ENCODE results near the gene PCNX2.

The PCNX2 gene

DNA sequence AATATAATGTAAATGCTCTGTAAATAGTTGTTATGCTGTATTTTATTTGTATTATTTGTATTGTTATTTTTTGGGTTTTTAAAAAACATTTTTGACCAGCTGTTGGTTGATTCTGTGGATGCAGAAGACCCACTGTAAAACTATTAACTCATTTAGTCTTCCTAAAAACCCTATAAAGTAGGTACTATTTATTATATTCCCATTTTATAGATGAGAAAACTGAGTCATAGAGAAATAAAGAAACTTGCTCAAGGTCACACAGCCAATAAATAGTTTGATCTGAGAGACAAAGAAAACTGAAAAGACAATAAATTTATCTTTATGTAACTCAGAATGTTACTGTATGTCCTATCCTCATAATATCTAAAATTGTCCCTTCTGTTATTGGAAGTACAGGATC is 30.8 kb upstream of the PCNX2 start:
- H3F3A ChIP-seq (ENCODE audit: low read depth): peaks cover 7% of the 10 kb centered on the region; the same call in 1 of the 2 replicates
- peaks cover 22% of the 10 kb centered on the region for H3K79me2 ChIP-seq (ENCODE audit: insufficient read depth, low read length)
- H4K20me1 ChIP-seq (ENCODE audit: insufficient read depth, low read length, poor library complexity, severe bottlenecking): peaks cover 7% of the 10 kb centered on the region
- no peak overlapping the region for H3K4me3 ChIP-seq (ENCODE audit: low read length, poor library complexity, severe bottlenecking)
- H3K9me3 ChIP-seq (ENCODE audit: insufficient read depth, low read depth, low read length): no peaks in the 10 kb centered on the region
- no peaks in the 10 kb centered on the region for H3K36me3 ChIP-seq (ENCODE audit: insufficient read depth, low read length)
- H3K4me2 ChIP-seq (ENCODE audit: low read depth, low read length, poor library complexity, severe bottlenecking): no peak overlapping the region
- no peak overlapping the region for H2AFZ ChIP-seq (ENCODE audit: low read length)
- no peak overlapping the region for H3K9ac ChIP-seq (ENCODE audit: low read depth, low read length, poor library complexity, severe bottlenecking)
- H3K9me2 ChIP-seq (replicated peaks; ENCODE audit: low read depth, low read length): no peaks in the 10 kb centered on the region
- H3K27me3 ChIP-seq (ENCODE audit: insufficient read depth, low read length, poor library complexity, severe bottlenecking): no peaks in the 10 kb centered on the region
- H3K4me1 ChIP-seq (ENCODE audit: insufficient read depth, low read length, poor library complexity, severe bottlenecking): peaks cover 24% of the 10 kb centered on the region
- TF ChIP-seq, protein P1, sequence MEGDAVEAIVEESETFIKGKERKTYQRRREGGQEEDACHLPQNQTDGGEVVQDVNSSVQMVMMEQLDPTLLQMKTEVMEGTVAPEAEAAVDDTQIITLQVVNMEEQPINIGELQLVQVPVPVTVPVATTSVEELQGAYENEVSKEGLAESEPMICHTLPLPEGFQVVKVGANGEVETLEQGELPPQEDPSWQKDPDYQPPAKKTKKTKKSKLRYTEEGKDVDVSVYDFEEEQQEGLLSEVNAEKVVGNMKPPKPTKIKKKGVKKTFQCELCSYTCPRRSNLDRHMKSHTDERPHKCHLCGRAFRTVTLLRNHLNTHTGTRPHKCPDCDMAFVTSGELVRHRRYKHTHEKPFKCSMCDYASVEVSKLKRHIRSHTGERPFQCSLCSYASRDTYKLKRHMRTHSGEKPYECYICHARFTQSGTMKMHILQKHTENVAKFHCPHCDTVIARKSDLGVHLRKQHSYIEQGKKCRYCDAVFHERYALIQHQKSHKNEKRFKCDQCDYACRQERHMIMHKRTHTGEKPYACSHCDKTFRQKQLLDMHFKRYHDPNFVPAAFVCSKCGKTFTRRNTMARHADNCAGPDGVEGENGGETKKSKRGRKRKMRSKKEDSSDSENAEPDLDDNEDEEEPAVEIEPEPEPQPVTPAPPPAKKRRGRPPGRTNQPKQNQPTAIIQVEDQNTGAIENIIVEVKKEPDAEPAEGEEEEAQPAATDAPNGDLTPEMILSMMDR (conservative IDR thresholded peaks at IDR 0.05; ENCODE audit: low read length): no peak
- no peak for TF ChIP-seq EZH2phosphoT487 (IDR thresholded peaks at IDR 0.05; ENCODE audit: borderline replicate concordance)

DNA sequence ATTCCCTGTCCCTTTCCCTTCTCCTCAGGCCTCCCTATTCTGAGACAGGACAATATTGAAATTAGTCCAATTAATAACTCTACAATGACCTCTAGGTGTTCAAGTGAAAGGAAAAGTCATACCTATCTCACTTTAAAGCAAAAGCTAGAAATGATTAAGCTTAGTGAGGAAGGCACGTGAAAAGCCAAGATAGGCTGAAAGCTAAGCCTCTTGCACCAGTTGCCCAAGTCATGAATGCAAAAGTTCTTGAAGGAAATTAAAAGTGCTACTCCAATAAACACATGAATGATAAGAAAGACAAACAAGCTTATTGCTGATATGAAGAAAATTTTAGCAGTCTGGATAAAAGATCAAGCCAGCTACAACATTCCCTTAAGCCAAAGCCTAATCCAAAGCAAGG is 28.2 kb upstream of the PCNX2 start:
- no peak overlapping the region for H2AFZ ChIP-seq (ENCODE audit: low read length)
- no peaks in the 10 kb centered on the region for H3K9me2 ChIP-seq (replicated peaks; ENCODE audit: low read depth, low read length)
- H3K79me2 ChIP-seq (ENCODE audit: insufficient read depth, low read length): peaks cover 4% of the 10 kb centered on the region; the same call in 1 of the 2 replicates
- no peak overlapping the region for H3K4me3 ChIP-seq (ENCODE audit: low read length, poor library complexity, severe bottlenecking)
- no peaks in the 10 kb centered on the region for H3K9me3 ChIP-seq (ENCODE audit: insufficient read depth, low read depth, low read length)
- TF ChIP-seq EZH2phosphoT487 (IDR thresholded peaks at IDR 0.05; ENCODE audit: borderline replicate concordance): no peak
- TF ChIP-seq, protein P1 (conservative IDR thresholded peaks at IDR 0.05; ENCODE audit: low read length): no peak
- no peaks in the 10 kb centered on the region for H3K36me3 ChIP-seq (ENCODE audit: insufficient read depth, low read length)
- H3F3A ChIP-seq (ENCODE audit: low read depth): peaks cover 7% of the 10 kb centered on the region; the same call in 1 of the 2 replicates
- H3K4me1 ChIP-seq (ENCODE audit: insufficient read depth, low read length, poor library complexity, severe bottlenecking): peaks cover 2% of the 10 kb centered on the region
- H3K4me2 ChIP-seq (ENCODE audit: low read depth, low read length, poor library complexity, severe bottlenecking): no peak overlapping the region
- H3K27me3 ChIP-seq (ENCODE audit: insufficient read depth, low read length, poor library complexity, severe bottlenecking): no peaks in the 10 kb centered on the region
- H3K9ac ChIP-seq (ENCODE audit: low read depth, low read length, poor library complexity, severe bottlenecking): no peak overlapping the region
- peaks cover under 1% of the 10 kb centered on the region for H4K20me1 ChIP-seq (ENCODE audit: insufficient read depth, low read length, poor library complexity, severe bottlenecking)

DNA sequence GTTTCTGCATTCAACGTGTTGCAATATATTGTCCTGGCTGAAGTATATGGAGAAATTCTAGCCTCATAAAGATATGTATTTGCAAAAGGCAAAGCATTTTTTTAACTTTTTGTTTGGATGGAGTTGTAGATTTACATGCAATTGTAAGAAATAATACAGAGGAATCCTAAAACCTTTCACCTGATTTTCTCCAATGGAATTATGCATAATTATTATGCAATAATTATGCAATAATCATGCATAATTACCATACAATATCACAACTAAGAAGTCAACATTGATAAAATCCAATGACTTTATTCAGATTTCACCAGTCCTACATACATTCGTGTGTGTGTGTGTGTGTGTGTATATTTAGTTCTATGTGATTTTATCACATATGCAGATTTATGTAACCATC is 24.5 kb upstream of the PCNX2 start:
- H3K4me1 ChIP-seq (ENCODE audit: insufficient read depth, low read length, poor library complexity, severe bottlenecking): no peaks in the 10 kb centered on the region
- no peaks in the 10 kb centered on the region for H4K20me1 ChIP-seq (ENCODE audit: insufficient read depth, low read length, poor library complexity, severe bottlenecking)
- H3K36me3 ChIP-seq (ENCODE audit: insufficient read depth, low read length): no peaks in the 10 kb centered on the region
- no peaks in the 10 kb centered on the region for H3K9me3 ChIP-seq (ENCODE audit: insufficient read depth, low read depth, low read length)
- no peak overlapping the region for H3K9ac ChIP-seq (ENCODE audit: low read depth, low read length, poor library complexity, severe bottlenecking)
- no peaks in the 10 kb centered on the region for H3F3A ChIP-seq (ENCODE audit: low read depth)
- TF ChIP-seq, protein P1 (conservative IDR thresholded peaks at IDR 0.05; ENCODE audit: low read length): no peak
- no peak for TF ChIP-seq EZH2phosphoT487 (IDR thresholded peaks at IDR 0.05; ENCODE audit: borderline replicate concordance)
- no peaks in the 10 kb centered on the region for H3K9me2 ChIP-seq (replicated peaks; ENCODE audit: low read depth, low read length)
- no peak overlapping the region for H3K4me2 ChIP-seq (ENCODE audit: low read depth, low read length, poor library complexity, severe bottlenecking)
- no peaks in the 10 kb centered on the region for H3K27me3 ChIP-seq (ENCODE audit: insufficient read depth, low read length, poor library complexity, severe bottlenecking)
- no peak overlapping the region for H2AFZ ChIP-seq (ENCODE audit: low read length)
- no peak overlapping the region for H3K4me3 ChIP-seq (ENCODE audit: low read length, poor library complexity, severe bottlenecking)
- no peaks in the 10 kb centered on the region for H3K79me2 ChIP-seq (ENCODE audit: insufficient read depth, low read length)

All from Loucy (cell line).